Fibroblast of peridontal ligament (primary cell): ENCODE measurements around the gene GMDS.
"Not testable (repeated sequence)": the region's sequence is repeated elsewhere in the genome, so short reads cannot be mapped to it uniquely, and the experiment has no call there.

Experiments
- DNase-seq: peaks from one replicate; pipeline ENCODE4 v3.0.0-alpha.2; 2010; ENCODE audit errors: extremely low read depth

The GMDS gene

DNA sequence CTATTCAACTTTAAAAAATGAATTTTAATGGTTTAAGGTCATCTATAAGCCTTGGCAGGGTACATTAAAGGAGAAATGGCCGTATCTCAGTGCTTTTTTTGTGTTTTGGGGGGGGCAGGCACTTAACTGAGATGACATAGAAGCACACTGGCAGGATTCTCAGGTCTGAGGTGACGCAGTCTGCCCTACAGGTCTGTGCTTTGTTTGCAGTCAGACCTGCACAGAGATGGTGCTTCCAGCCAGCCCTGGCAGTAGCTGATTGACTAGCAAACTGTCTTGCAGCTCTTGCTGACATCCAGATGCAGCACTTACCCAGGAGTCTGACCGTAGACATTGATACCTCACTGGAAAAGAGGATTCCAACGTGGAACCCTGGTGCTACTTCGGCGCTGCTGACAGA is 386.5 kb downstream of the GMDS start:
- no peak for DNase-seq

DNA sequence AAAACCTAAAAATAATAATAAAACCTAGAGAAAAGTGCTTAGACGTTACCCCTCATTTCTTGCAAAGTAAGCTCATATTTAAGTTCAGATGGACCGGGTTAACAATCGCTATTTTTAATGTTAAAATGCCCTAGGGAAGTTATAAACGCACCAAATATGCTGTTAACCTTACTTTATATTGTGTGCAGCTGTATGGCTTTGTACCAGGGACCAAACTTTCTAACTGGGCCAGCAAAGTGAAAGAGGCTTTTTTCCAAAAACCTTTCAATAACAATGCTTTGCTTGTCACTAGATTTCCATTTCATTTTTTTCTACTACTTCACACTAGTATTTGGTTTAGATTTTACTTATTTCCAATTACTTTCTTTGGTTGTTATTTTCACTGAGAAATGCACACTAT is 387.2 kb downstream of the GMDS start:
- peak; percentile 86 for DNase-seq

DNA sequence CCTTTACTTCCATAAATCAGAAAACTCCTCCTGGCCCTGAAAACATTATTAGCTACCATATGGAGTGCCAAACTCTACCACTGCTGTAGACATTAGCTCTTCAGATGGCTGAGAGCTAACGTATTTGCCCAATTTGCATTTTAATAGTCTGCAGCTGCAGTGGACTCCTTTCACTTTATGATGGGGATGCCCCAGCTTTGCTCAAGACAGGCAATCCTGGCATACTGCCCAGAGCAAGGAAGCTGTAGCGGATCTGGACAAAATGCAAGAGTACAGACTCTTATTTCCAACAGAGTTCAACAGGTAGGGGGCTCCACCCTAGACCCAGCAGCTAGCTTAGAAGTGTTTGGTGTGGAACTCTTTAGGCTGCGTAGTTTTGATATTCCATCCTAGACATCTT is 389.0 kb downstream of the GMDS start:
- DNase-seq = peak; percentile 54

DNA sequence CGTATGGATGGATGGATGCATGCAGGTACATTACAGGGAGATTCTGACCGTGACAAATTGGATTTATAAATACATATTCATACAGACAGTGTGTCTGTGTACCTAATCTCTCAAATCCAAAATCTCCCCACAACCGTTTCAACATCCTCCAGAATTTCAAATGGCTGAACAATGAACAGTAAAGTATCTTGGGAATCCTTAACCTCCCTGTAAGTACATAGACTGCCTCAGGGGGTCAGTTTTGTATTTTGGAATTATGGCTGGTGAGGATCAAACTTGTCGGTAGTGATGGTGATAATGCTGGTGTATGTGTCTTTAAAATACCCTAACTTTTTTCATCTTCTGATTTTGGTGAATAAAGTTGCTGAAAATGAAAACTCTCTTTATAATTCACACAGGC is 389.5 kb downstream of the GMDS start:
- no peak for DNase-seq

DNA sequence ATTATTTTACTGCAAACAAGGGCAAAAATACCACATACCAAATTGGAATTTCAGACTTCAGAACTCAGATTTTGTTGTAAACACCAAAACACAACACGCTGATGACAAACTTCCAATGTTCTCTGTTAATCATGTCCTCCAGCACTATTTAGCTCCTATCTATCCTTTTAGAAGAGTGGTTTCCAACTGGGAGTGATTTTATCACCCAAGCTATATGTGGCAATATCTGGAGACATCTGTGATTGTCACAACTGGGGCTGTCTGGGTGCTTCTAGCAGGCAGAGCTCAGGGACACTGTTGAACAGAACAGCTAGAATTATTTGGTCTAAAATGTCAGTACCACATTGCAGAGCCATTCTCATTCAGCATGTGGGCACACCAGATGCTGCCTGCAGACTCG is 391.1 kb downstream of the GMDS start:
- DNase-seq = no peak

DNA sequence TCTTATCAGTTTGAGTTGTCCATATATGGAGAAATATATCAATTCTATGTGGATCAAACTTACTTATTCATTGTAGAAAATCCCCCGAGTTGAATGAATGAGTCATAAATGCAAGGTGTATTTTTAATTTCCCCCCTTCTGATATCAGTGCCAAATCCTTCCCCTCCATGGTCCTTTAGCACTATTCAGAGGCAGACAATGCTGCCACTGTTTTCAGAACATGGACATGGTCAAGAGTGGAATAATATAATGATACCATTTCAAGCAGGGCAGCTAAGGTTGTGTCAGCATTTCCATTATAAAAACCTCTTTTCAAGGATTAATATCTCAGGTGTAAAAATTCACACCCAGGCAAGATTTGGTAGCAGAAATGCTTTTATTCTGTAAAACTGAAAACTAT is 391.6 kb downstream of the GMDS start:
- DNase-seq = no peak

DNA sequence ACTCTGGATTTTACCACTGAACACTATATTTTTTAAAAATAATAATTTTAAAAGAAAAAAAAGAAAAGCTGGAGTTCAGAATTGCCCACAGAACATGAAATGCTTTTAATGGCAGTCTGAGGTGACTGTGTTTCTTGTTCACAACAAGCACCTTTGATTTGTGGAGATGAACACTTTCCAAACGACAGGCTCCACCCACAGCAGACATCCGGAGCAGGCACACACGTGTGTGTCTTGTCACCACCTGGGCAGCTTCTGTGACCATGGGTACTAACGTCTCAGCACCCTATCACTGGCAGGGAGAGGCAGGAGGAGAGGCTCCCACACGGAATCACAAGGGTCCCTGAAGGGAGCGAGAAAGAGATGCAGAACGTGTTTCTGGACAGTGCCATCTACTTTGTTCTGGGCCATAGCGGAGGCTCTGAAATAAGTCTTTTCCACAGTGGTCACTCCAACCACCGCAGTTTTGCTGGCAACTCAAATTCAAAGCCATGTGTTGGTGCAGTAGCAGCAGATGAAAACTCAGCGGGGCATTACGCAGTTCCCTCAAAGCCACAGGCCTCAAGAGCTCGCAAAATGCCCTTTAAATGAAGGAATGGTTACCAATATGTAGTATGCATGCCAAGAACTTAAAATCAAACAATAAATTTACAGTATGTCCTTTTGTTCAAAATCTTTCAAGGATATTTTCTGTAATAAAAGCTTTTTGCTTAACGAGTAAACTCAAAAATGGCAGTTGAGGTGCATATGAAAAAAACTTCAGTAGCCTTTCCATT is 393.5 kb downstream of the GMDS start:
- DNase-seq = no peak

DNA sequence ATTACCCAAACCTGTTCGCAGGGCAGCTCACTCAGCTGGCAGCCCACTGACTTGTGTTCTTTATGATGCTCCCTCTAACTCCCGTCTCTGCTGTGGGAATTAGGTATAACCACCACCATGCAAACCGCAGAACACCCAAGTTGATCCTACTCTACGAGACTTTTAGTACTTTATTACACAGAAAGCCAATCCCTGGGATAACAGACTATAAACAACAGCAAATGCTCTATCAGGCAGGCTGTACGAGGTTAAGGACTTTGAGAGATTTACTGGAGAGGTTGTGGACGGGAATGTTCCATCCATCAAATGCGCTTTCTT is 394.6 kb downstream of the GMDS start:
- DNase-seq = no peak

DNA sequence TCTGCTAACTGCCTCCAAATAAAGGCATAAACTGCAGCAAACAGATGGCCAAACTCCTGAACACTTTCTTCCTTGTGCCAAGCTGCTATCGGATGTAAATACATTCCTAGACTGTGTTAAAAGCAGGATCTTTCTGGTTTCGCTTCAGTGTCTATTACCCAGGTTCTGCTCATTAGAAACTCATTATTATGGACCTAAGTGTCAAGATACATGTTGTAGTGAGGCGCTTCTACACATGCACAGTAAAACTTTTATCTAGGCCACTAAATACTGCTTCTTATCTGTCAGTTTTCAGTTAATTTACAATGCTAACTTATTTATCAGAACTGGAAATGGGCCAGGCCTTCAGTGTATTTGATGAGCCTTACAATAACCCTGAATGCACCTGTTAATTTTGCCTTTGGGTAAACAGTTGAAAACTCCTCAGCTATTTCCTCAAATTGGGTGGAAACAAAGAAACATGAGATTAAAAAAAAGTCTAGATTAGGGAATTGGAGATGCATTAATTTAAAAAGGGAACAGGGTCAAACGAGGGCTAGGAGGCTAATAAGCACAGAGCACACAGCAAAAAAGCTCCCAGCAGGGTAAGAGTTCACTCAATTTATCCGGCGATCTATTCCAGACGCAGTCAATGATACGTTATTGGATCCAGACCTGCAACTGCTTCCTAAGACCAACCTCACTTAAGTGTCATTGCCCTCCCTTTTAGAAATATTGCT is 395.1 kb downstream of the GMDS start:
- DNase-seq = no peak

DNA sequence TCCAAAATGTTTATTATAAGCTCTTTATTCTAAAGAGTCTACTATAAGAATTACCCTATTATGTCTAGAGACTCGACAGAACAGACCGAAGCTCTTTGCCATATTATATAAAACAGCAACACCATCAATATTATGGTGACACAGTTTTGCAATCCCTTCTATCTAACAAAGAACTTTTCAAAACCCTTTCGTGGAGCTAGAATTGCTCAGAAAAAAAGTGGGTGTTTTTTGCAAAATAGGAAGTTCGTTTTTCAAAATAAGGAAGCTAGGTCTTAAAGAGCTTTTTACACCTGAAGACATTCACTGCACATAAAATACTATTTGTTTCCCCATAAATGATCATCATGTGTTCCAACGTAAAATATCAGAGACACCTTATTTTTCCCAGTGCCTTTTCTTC is 395.7 kb downstream of the GMDS start:
- DNase-seq = no peak

DNA sequence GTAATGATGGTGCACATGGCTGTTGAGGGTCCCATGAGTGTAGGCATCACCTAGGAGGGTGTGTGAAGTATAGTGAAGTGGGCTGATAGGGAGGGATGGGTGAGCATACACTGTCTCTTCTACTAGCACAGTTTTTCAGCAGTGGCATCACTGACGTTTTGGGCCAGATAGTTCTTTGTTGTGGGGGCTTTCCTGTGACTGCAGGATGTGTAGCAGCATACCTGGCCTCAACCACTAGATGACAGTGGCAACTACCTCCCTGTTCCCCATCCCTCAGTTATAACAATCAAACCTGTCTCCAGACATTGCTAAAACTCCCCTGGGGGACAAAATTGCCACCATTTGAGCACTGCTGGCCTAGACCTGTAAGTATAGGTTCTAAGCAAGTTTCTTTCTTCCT is 396.7 kb downstream of the GMDS start:
- DNase-seq = no peak

DNA sequence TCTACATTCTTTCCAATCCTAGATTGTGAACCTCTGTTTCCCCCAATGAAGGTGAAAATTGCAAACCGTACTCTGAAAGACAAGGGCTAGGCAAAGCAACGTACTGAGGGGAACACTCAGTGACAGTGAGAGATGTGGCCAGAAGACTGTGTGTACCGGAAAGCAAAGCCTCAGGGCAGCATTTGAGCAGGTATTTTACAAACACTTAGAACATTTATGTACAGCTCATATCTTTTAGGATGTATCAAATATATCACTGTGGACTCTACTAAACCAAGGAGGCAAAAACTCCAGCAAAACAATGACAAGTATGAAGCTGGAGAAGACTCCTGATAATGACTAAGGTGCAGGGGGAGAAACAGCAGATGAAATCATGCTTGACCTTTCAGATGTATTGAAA is 398.8 kb downstream of the GMDS start:
- no peak for DNase-seq

DNA sequence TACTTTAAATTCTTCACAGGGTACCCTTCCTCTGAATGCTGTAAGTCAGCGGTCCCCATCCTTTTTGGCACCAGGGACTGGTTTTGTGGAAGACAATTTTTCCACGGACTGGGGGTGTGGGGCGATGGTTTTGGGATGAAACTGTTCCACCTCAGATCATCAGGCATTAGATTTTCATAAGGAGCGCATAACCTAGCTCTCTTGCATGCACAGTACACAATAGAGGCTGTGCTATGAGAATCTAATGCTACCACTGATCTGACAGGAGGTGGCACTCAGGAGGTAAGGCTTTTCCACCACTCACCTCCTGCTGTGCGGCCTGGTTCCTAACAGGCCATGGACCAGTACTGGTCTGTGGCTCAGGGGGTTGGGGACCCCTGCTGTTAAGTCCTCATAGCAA is 399.9 kb downstream of the GMDS start:
- DNase-seq = not testable (repeated sequence)

DNA sequence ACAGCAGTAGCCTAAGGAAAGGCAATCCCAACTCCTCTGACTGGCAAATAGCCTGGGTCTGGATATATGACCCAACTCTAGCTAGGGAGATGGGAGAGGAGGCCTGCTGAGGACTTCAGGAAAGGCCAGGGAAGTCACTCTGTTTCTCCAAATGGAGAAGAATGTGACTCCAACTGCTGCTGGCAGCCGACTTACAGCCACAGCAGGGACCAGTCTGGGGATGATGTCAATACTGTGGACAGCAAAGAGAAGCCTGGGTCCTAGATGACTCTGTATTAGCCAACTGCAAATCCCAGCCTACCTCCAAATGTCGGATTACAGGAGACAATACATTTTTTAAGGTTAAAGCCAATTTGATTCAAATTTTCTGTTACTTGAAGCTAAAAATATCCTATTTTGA is 403.1 kb downstream of the GMDS start:
- no peak for DNase-seq

DNA sequence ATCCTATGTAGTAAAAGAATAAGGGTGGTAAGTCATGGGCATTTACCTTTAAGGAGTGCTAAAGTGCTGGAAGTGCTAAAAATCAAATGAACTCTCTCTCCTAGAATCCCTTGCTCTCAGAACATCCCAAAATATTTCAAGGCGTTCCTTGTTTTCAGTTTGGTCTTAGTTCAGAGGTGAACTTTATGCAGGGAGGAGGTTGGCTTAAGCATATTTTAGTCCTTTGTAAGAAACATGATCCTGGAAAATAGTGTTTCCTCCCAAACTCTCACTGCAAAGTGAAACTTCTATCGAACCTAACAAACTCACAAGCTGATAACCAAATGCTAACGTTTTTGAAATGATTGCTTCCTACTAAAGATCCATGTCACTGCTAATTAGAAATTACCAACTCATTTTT is 404.3 kb downstream of the GMDS start:
- peak; percentile 52 for DNase-seq

DNA sequence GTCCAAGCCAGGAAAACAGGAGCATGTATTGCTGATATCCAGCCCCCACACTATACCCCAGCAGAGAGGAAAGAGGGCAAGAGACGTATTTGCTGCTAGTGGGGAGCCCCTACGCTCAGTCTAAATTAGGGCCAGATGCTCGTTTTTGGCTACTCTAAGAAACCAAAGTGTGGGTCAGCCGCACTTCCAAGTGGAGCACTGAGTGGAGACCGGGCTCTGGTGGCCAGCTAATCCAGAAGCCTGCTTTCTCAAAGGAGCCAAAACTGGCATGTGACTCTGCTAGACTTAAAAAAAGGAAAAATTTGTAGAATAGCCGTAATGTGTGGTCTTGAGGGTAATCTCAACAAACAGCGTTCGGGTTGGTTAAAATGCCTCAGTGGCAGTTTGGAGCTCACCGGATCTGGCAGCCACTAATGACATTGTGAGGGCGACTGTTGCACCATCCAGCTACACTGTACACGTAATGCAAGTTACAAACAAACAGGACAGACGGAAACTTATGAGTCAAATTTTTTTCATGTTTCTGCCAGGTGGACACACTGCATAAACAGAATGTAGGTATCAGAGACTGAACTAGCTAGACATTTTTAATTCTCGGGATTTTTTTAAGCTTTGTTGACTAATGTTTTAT is 404.8 kb downstream of the GMDS start:
- DNase-seq = peak; percentile 51

DNA sequence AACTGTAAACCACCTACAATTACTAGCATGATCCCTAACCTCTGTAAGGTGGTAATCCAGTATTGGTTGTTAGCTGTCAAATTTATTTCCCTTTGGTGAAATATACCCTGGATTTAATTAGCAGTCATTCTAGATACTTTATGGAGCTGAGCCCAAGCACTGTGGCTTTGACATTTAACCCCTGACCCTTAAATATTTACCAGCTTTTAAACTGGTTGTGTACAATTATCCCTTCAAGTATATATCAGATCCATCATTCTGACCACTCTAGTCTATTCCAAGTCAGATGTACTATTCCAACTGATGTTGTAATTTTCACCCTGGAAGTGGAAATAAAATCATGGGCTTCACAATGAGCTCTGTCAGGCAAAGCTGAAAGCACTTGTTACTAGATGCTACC is 406.0 kb downstream of the GMDS start:
- DNase-seq = no peak

DNA sequence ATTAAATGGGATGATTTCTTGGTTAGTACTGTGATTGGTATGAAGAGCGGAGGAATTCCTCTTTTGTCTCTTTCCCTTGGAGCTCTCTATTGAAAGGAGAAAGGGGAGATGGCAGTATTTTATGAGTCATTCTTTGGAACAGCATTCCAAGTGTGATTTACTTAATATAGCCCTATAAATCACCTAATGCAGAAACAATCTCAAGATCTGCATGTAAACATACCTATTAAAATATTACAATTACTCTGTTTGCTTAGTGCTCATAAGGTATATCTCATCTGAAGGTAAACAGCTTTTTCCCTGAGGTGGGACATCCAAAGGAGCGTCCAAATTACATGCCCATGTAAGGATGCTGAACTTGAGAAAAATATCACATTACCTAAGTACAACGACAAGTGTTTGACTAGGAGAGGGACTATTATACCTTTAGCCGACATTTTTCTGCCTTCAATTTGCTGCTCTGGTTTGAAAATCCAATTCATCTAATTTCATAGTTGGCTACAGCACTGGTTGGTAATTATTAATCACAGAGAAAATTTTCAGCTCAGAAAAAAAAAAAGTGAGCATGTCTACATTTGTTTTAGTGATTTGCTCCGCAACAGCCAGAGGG is 406.7 kb downstream of the GMDS start:
- DNase-seq = no peak

DNA sequence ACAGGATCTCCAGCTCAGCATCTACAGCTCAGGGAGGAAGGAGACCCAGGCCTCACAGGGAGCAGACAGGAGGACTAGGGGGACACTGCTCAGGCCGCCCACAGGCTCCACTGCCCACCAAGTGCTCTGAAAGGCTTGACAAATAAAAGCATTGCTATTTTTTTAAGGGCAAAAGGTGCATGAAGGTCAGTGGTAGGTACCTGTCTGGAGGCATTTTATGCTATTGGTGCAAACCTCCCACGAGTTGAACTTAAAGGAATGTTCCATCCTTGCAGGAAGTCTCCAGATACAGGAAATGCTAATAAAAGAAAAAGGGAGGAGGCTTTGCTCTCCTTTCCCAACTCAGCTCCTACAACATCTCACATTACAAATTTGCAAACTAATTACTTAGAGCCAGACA is 407.6 kb downstream of the GMDS start:
- DNase-seq = no peak

DNA sequence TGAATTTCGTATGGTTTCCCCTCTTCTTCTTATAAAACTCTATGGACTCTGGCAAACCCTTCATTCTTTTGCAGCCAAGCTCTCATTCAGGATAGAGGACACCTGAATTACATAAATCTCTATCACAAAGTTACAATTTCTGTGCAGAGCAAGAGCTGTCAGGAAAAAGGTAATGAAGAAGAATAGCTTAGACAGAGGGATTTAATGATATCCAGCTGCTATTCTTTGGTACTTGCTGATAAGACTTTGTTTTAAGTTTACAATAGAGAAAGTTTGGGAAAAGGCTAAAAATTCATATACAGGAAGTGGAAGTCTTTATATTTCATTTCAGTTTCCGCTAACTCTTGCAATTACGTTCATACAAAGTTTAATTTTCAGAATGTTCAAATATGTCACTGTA is 408.7 kb downstream of the GMDS start:
- DNase-seq = no peak

DNA sequence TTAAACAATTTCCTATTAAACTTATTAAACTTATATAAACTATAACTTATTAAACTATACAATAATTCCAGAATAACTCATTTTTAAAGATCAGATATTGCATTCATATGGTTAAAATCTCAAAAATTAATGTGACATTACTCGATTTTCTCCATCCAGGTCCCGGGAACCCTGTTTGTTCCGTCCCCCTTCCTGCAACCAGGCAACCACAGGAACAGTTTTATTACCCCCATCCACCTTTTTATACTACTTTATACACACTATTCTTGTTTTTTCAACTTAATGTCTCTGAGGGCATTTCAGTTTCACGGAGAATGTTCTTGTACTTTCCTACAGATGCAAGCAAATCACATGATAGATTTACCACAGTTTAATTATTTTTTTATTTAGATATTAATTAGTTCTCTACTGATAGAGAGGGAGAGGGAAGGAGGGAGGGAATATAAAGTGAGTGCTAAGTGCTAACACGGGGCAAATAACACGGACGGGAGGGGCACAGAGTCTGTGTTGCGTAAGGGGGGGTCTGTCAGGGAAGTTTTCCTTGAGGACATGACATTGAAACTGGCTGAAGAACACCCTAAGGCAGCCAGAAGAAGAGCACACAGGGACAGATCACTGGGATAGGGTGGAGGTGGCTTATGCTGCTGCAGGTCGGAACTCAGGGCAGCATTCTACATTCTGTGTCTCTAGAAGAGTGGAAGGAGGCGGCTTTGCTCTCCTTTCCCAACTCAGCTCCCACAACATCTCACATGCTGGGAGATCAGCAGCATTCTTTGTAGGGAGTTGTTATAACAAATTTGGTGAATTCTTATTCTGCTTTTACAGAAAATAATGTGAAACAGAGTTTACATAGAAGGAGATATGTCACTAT is 410.5 kb downstream of the GMDS start:
- DNase-seq = no peak

DNA sequence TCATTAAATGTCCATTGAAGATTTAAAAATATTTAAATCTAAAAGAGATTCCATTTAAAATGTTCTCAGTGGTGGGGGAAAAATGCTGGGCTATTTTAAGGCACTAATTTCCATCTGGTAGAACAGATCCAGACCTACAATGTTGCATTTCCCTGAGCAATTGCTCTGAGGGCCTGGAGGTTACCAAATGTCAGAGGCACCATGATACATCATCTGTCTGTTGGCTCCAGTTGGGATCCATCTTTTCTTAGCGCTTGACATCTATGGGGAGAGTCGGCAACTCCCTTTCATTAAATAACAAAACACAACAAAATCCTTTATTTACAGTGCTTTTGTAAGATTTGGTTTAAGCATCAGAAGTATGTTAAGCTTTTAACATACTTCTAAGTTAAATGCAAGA is 411.2 kb downstream of the GMDS start:
- no peak for DNase-seq
